Astrocyte (in vitro differentiated cells and primary cell): ENCODE data around the gene DCAF12.

Experiments
- EZH2 ChIP-seq: IDR thresholded peaks from 2 replicates; pipeline ENCODE4 v1.6.1; 2012; ENCODE audit warnings: mild to moderate bottlenecking, low read length, inconsistent platforms; ENCODE audit not compliant: insufficient read depth
- TF ChIP-seq, protein P1 (sequence below): IDR thresholded peaks from 2 replicates; pipeline ENCODE4 v1.5.1; 2011; ENCODE audit warnings: low read depth, mild to moderate bottlenecking, inconsistent platforms, low read length, moderate library complexity; ENCODE audit not compliant: insufficient read depth

DNA sequence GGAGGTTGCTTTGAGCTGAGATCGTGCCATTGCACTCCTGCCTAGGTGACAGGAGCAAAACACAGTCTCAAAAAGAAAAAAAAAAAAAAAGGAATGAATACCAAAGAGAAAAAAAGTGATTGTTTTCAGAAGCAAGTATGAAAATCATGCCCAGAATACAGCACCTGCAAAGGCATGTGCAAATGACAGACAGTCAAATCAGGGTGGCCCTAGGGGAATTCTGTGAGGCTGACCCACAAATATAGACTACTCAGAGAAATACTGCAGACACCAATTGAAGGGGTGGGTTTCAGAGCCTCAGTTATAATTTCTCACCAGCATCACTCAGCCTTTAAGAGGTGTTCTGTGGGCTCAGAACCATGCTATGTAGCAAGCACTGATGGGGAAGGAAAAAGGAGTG, 28.6 kb downstream of the DCAF12 start:
- TF ChIP-seq, protein P1, sequence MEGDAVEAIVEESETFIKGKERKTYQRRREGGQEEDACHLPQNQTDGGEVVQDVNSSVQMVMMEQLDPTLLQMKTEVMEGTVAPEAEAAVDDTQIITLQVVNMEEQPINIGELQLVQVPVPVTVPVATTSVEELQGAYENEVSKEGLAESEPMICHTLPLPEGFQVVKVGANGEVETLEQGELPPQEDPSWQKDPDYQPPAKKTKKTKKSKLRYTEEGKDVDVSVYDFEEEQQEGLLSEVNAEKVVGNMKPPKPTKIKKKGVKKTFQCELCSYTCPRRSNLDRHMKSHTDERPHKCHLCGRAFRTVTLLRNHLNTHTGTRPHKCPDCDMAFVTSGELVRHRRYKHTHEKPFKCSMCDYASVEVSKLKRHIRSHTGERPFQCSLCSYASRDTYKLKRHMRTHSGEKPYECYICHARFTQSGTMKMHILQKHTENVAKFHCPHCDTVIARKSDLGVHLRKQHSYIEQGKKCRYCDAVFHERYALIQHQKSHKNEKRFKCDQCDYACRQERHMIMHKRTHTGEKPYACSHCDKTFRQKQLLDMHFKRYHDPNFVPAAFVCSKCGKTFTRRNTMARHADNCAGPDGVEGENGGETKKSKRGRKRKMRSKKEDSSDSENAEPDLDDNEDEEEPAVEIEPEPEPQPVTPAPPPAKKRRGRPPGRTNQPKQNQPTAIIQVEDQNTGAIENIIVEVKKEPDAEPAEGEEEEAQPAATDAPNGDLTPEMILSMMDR, result no peak
- TF ChIP-seq EZH2, result no peak
